Chondrocyte (in vitro differentiated cells): ENCODE data around the gene PGC. TPM values are rescaled to one million over a fixed set of nuclear protein-coding genes. Genes with fewer than 3 reads are reported as not detected.
"Not testable (repeated sequence)": the region's sequence is repeated elsewhere in the genome, so short reads cannot be mapped to it uniquely, and the experiment has no call there.

Experiments used
- DNase-seq: peaks from one replicate; pipeline ENCODE4 v3.0.0; 2021; ENCODE audit warnings: mixed read lengths, low spot score
- H3K27ac Mint-ChIP-seq: one replicate; pipeline ENCODE4 v1.8.0; 2021; ENCODE audit warnings: mild to moderate bottlenecking, moderate library complexity, mixed read lengths; ENCODE audit not compliant: unreplicated experiment
- H3K27me3 Mint-ChIP-seq: 2 replicates; pipeline ENCODE4 v1.8.0; 2021; ENCODE audit warnings: low read depth, mixed read lengths
- H3K36me3 Mint-ChIP-seq: 2 replicates; pipeline ENCODE4 v1.8.0; 2021; ENCODE audit warnings: low read depth, mixed read lengths
- H3K4me1 Mint-ChIP-seq: 2 replicates; pipeline ENCODE4 v1.8.0; 2021; ENCODE audit warnings: low read depth, mild to moderate bottlenecking, mixed read lengths
- H3K4me3 Mint-ChIP-seq: one replicate; pipeline ENCODE4 v1.8.0; 2021; ENCODE audit warnings: mild to moderate bottlenecking, moderate library complexity, mixed read lengths; ENCODE audit not compliant: unreplicated experiment
- H3K9me3 Mint-ChIP-seq: 2 replicates; pipeline ENCODE4 v1.8.0; 2021; ENCODE audit warnings: low read depth, mixed read lengths
- CTCF ChIP-seq: fragments of 200-600 bp; sonication (generic); IDR thresholded peaks from 2 replicates; pipeline ENCODE4 v1.5.0; 2021; ENCODE audit warnings: antibody characterized with exemption, mild to moderate bottlenecking, moderate library complexity
- total RNA-seq: library from RNA; stranded (reverse); gene quantifications from 3 replicates; pipeline ENCODE4 v1.2.1, GENCODE V29; 2021

PGC gene
- total RNA-seq, 1 donor from 2014 or later: not detected

GRCh38 chr6:41767112-41767833 lies 20.1 kb upstream of the PGC start:
- Mint-ChIP-seq H3K9me3 (no peaks in the 10 kb centered on the region), H3K27me3 (peaks cover 2% of the 10 kb centered on the region), H3K4me3 (no peak overlapping the region), H3K27ac (no peak overlapping the region), H3K4me1 (peaks cover 15% of the 10 kb centered on the region), H3K36me3 (peaks cover 13% of the 10 kb centered on the region)
- TF ChIP-seq CTCF: no peak
- peak; percentile 28 for DNase-seq

- not testable (repeated sequence) for H3K27me3 Mint-ChIP-seq, DNase-seq, H3K9me3 Mint-ChIP-seq
These were observed 19.0 kb upstream of the PGC start for GRCh38 chr6:41766043-41766664.

GRCh38 chr6:41763470-41763869 lies 16.3 kb upstream of the PGC start:
- peaks cover 8% of the 10 kb centered on the region for H3K4me1 Mint-ChIP-seq
- no peak overlapping the region for H3K27ac Mint-ChIP-seq
- no peaks in the 10 kb centered on the region for H3K9me3 Mint-ChIP-seq
- no peak for DNase-seq
- peaks cover 2% of the 10 kb centered on the region for H3K27me3 Mint-ChIP-seq
- no peak for TF ChIP-seq CTCF
- no peaks in the 10 kb centered on the region for H3K36me3 Mint-ChIP-seq
- no peak overlapping the region for H3K4me3 Mint-ChIP-seq

More at GRCh38 chr6:41766043-41766664, 19.0 kb upstream of the PGC start:
- H3K36me3 Mint-ChIP-seq, H3K4me3 Mint-ChIP-seq, H3K27ac Mint-ChIP-seq: not testable (repeated sequence)
- peaks cover 15% of the 10 kb centered on the region for H3K4me1 Mint-ChIP-seq

- Mint-ChIP-seq H3K4me1 (peaks cover 6% of the 10 kb centered on the region), H3K4me3 (no peak overlapping the region), H3K27ac (no peak overlapping the region), H3K9me3 (no peaks in the 10 kb centered on the region), H3K36me3 (no peaks in the 10 kb centered on the region), H3K27me3 (peaks cover 5% of the 10 kb centered on the region)
- TF ChIP-seq CTCF: no peak
- DNase-seq: no peak
These were observed 12.8 kb upstream of the PGC start for GRCh38 chr6:41759905-41760579.

- Mint-ChIP-seq H3K4me3 (no peak overlapping the region), H3K9me3 (no peaks in the 10 kb centered on the region), H3K27me3 (peaks cover 9% of the 10 kb centered on the region), H3K4me1 (peaks cover 6% of the 10 kb centered on the region), H3K27ac (no peak overlapping the region), H3K36me3 (no peaks in the 10 kb centered on the region)
- TF ChIP-seq CTCF: no peak
- no peak for DNase-seq
These were observed 12.1 kb upstream of the PGC start for GRCh38 chr6:41759106-41759904.
